HG02943 (cell line): ENCODE results near the gene DMD.
"Not testable (repeated sequence)": the region's sequence is repeated elsewhere in the genome, so short reads cannot be mapped to it uniquely, and the experiment has no call there.

Experiments
- ATAC-seq: cut with Tn5 transposase; IDR thresholded peaks from one replicate; pipeline ENCODE4 v1.9.1; 2021; ENCODE audit warnings: mild to moderate bottlenecking, low read depth, moderate library complexity; ENCODE audit not compliant: unreplicated experiment

The DMD gene

DNA sequence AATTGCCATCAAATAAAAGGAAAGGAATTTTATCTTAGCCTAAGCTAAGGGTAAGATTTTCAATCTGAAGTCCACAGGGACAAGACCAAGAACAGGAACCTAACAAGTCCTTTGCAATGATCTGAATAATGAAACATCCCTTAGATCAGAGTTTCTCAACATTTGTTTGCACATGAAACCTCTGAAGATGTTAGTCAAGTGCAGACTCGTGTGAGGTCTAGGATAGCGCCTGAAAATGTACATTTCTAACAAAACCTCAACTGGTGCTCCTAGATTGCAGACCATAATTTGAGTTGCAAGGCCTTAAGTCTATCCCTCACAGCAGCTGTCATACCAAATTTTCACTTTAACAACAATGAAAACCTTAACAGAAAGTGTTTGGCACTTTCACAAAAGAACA is 337.6 kb downstream of the DMD start:
- ATAC-seq: no peak

DNA sequence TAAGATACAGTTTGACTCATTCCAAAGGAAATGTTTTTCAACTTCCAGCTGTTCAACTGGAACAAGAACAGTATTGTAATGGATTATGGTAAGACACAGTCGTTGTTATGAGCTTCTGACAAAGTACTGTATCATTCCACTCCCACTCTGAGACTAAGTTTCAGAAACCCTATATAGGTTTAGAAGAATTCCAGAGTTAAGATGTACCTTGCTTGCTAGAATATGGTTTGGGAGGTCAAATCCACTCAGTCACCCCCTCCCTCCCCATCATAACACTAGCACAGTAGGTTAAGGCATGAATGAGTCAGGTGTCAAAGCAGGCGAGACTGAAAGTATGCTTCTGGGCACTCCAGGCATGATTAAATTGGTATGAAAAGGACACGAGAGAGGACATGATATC is 339.7 kb downstream of the DMD start:
- ATAC-seq: no peak

- no peak for ATAC-seq
These were observed 342.8 kb downstream of the DMD start for GRCh38 chrX:32868524-32868895.

DNA sequence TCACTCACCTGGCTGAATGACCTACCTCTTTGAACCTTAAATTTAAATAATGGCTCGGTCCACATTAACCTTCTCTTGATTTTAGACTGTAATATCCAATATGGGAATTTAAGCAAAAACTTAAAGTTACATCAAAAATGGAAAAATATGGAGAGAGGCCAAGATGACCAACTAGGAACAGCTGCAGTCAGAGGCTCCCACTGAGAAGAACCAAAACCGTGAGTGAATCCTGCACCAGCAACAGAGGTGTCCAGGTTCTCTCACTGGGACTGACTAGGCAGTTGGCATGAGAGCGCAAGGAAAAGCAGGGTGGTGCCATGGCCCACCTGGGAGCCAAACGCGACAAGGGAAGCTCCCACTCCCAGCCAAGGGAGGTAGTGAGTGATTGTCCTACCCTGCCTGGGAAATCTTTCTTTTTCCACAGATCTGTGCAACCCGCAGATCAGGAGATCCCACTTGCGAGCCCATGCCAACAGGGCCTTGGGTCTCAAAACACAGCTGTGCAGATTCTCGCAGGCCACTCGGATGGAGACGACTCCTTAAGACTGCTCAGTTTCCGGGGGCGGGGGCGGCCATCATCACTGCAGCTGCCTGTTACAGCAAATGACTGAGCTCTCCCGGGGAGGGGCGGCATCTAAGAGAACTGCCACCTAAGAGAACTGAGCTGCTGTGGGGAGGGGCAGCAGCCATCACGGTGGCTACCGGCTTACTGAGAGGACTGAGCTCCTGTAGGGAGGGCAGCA is 343.4 kb downstream of the DMD start:
- ATAC-seq: no peak

- ATAC-seq: no peak
These were observed 359.1 kb downstream of the DMD start for GRCh38 chrX:32852203-32852602.

DNA sequence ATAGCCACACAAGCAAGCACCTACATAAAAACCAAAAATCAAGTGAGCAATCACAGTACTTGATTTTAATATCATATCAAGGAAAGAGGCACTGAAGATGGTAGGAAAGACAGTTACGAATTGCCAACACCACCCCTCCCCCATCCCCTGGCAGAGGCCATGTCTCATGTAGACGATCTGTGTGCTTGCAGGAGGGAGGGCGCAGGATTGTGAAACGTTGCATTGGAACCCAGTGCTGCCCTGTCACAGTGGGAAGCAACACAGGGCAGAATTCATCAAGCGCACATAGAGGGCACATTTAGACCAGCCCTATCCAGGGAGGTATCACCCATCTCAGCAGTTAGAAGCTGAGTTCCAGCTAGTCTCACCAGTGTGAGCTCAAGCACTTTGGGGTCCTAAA is 359.8 kb downstream of the DMD start:
- no peak for ATAC-seq

GRCh38 chrX:32847921-32848320 is 363.4 kb downstream of the DMD start:
- ATAC-seq: no peak

GRCh38 chrX:32842053-32842452 is 369.3 kb downstream of the DMD start:
- ATAC-seq: no peak

- no peak for ATAC-seq
These were observed 371.6 kb downstream of the DMD start for GRCh38 chrX:32839781-32840180.

GRCh38 chrX:32825009-32825408 is 386.3 kb downstream of the DMD start:
- no peak for ATAC-seq

DNA sequence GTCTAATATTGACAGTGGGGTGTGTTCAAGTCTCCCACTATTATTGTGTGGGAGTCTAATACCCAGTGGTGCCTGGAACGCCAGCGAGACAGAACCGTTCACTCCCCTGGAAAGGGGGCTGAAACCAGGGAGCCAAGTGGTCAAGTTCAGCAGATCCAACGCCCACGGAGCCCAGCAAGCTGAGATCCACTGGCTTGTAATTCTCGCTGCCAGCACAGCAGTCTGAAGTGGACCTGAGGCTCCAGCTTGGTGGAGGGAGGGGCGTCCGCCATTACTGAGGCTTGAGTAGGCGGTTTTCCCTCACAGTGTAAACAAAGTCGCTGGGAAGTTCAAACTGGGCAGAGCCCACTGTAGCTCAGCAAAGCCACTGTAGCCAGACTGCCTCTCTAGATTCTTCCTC is 407.3 kb downstream of the DMD start:
- ATAC-seq: no peak

DNA sequence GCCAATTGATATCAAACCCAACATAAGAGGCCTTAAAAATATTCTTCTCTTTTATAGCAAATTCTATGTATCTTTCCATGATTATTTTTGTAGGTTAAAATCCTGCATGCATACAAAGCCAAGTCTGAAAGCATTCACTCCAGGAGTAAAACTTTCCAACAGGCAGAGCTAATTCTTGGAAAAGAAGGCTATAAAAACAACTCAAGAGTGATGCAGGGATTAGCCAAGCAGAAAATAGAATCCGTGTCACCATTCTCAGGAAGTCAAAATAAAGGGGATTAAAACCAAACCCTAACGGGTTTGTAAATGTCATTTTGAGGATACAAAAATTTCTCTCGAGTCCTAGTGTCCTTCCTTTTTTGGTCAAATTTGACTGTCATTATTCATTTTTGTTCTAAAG is 412.4 kb downstream of the DMD start:
- no peak for ATAC-seq

DNA sequence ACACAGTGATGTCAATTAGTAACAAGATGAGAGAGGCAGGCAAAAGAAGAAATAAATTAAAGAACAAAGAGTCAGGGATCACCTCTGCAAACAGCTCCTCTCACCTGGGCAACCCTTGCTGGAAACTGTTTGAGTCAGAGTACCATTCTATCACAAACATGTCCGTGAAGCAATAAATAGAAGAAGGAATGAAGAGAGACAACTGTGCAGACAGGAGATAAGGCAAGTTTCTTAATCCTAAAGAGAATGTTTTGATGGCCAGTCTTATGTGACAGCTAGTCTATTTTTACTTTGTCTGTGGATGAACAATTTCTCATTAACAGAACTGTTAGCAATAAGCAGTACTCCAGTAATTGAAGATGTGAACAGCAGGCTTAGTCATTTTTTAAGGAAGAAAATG is 422.4 kb downstream of the DMD start:
- no peak for ATAC-seq

DNA sequence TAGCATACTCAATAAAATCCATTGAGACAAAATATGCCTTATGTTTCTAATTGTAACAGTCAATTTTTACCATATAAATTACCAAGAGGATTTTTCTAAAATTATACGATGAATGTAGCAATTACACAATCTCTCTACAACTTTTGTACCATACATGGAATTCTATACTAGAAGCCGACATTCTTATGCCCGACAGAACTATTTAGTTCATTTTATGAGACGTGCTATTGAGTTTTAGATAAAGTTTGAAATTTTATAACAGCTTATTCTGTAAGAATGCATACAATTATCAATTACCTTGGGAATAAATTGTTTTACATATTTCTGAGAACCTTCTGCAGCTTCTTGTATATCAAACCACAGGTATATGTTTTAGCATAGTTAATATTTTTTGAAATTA is 431.2 kb downstream of the DMD start:
- ATAC-seq: no peak

GRCh38 chrX:32778965-32779364 is 432.4 kb downstream of the DMD start:
- ATAC-seq: no peak

DNA sequence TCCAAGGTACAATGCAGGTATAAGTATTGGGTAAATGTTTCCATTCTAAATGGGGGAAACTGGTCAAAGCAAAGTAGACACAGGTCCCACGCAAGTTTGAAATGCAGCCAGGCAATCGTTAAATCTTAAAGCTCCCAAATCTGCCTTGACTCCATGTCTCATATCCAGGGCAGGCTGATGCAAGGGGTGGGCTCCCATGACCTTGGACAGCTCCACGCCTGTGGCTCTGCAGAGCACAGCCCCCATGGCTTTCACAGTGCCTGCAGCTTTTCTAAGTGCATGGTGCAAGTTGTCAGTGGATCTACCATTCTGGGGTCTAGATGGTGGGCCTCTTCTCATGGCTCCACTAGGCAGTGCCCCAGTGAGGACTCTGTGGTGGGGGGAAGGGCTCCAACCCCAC is 436.4 kb downstream of the DMD start:
- ATAC-seq: no peak

DNA sequence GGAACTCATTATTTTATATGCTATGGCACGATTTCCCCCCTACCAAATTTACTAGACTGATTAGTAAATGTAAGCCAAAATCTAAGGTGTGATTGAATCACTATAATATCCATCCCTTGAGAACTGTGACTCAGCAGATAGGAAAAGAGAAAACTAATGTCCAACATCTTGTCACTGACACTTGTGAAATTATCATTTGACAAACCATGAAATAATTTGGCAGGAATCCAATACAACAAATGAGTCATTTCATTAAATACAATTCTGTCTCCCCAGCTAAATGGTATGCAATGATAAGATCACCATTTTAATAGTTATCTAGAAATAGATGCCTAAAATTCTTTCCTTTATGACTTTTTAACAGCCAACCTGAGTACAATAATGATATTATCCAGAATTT is 462.3 kb downstream of the DMD start:
- no peak for ATAC-seq

DNA sequence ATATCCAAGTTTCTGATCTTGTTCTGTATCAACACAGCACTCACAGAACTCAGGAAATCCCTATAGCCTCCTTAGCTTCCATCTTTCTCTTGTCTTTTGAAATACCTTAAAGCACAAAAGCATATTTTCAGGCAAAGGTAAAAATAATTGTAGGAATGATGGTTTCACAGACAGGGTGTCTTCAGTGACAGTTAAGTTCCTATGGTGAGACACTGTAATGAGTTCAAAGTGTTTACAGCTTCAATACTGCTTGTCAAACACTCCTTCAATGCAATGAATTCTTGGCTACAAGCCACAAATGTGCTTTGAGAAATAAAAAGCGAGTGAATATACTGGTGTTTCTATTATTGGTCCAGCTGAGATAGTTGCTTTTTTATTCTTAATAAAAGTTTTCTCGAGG is 466.0 kb downstream of the DMD start:
- ATAC-seq: no peak

- ATAC-seq: no peak
These were observed 466.4 kb downstream of the DMD start for GRCh38 chrX:32744921-32745320.

DNA sequence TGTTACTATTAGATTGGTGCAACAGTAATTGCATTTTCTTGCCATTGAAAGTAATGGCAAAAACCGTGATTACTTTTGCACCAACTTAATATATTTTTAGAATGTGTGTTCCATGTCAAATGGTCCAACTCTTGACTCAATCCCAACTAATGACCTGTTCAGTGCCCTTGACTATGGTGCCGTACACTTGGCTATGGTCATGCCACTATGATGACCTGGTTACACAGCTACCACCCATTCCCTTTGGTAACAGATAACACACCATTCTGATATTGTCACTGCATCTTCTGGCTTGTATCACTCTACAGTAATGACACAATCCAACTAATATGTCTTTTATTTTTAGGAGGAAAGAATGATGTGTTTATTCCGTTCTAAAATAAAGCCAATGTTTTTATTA is 469.4 kb downstream of the DMD start:
- ATAC-seq: no peak

DNA sequence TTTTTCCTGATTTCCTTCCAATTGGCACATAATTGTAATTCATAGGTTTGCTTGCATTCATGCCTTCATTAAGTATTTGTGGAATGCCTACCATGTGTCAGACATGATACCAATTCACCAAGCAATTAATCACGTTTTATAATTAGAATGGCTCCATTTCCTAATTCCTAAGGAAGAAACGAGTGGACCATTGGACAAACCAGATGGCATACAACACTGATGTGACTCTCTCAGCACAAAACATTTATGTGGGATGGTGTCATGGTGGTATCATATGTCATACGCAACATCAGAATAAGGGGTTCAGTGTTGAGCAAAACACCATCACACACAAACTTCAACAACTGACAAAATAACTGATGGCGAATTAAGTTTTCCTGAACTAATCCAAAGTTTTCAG is 502.8 kb downstream of the DMD start:
- ATAC-seq: no peak

GRCh38 chrX:32705385-32705784 is 506.0 kb downstream of the DMD start:
- ATAC-seq: not testable (repeated sequence)

GRCh38 chrX:32687379-32687778 is 524.0 kb downstream of the DMD start:
- no peak for ATAC-seq
